GM10266 (cell line): ENCODE results near the gene H2BK1.

Experiments used
- DNase-seq: peaks from one replicate; pipeline ENCODE4 v3.0.0; 2012; ENCODE audit errors: extremely low spot score
- CTCF ChIP-seq: IDR thresholded peaks from 2 replicates; pipeline ENCODE4 v1.5.1; 2012; ENCODE audit warnings: mild to moderate bottlenecking, low read depth; ENCODE audit not compliant: control insufficient read depth, insufficient read depth; ENCODE audit errors: missing control alignments

H2BK1 gene

GRCh38 chr7:151210087-151210854 is at the start of gene H2BK1:
Gene H2BK1, minus strand, starts transcription at chr7:151210488. Its CDS starts 170 bp downstream, at chr7:151210318.
- no peak for DNase-seq
- no peak for TF ChIP-seq CTCF

- TF ChIP-seq CTCF = no peak
Measured at GRCh38 chr7:151257990-151258389, 47.7 kb upstream of the H2BK1 start.

GRCh38 chr7:151256410-151257045 is 46.2 kb upstream of the H2BK1 start:
- no peak for DNase-seq
- no peak for TF ChIP-seq CTCF

More at GRCh38 chr7:151257990-151258389, 47.7 kb upstream of the H2BK1 start:
- DNase-seq = no peak

GRCh38 chr7:151255390-151255789 is 45.1 kb upstream of the H2BK1 start:
- no peak for DNase-seq
- no peak for TF ChIP-seq CTCF

GRCh38 chr7:151254851-151255250 is 44.6 kb upstream of the H2BK1 start:
- TF ChIP-seq CTCF = no peak
- no peak for DNase-seq

- TF ChIP-seq CTCF = no peak
- DNase-seq = no peak
Measured at GRCh38 chr7:151254316-151254715, 44.0 kb upstream of the H2BK1 start.
